Stimulated activated CD8-positive, alpha-beta memory T cell treated with anti-CD3 and anti-CD28 coated beads, Interleukin-7, amount 100 ng/mL, for 24 hours (primary cell): Measurements from ENCODE around the gene ETF1.

Source experiments
- DNase-seq: peaks from one replicate; pipeline ENCODE4 v3.0.0-alpha.2; 2020; ENCODE audit warnings: low read depth

The ETF1 gene

GRCh38 chr5:138563340-138564118, 20.5 kb upstream of the ETF1 start:
- DNase-seq, result no peak

GRCh38 chr5:138560971-138561370, 17.9 kb upstream of the ETF1 start:
- no peak for DNase-seq

- no peak for DNase-seq
These were observed 16.9 kb upstream of the ETF1 start for GRCh38 chr5:138559937-138560336.

- no peak for DNase-seq
These were observed 14.6 kb upstream of the ETF1 start for GRCh38 chr5:138557677-138558076.

- no peak for DNase-seq
These were observed 11.1 kb upstream of the ETF1 start for GRCh38 chr5:138554143-138554542.

- no peak for DNase-seq
These were observed 10.5 kb upstream of the ETF1 start for GRCh38 chr5:138553437-138554095.

- no peak for DNase-seq
These were observed 9.6 kb upstream of the ETF1 start for GRCh38 chr5:138552657-138553056.

GRCh38 chr5:138549414-138549813, 6.4 kb upstream of the ETF1 start:
- DNase-seq, result no peak

GRCh38 chr5:138545919-138546562, 3.0 kb upstream of the ETF1 start:
- no peak for DNase-seq

GRCh38 chr5:138544181-138545134, 1.4 kb upstream of the ETF1 start:
- no peak for DNase-seq

GRCh38 chr5:138543730-138544104, 681 bp upstream of the ETF1 start:
- no peak for DNase-seq

- no peak for DNase-seq
These were observed 668 bp downstream of the ETF1 start for GRCh38 chr5:138542180-138542955.

- DNase-seq, result no peak
These were observed 1.4 kb downstream of the ETF1 start for GRCh38 chr5:138541511-138542179.

GRCh38 chr5:138539791-138540190, 3.2 kb downstream of the ETF1 start:
- no peak for DNase-seq

- no peak for DNase-seq
These were observed 4.0 kb downstream of the ETF1 start for GRCh38 chr5:138538943-138539627.

- no peak for DNase-seq
These were observed 6.2 kb downstream of the ETF1 start for GRCh38 chr5:138536665-138537315.

- DNase-seq, result no peak
These were observed 6.8 kb downstream of the ETF1 start for GRCh38 chr5:138536215-138536614.

- DNase-seq, result no peak
These were observed 8.8 kb downstream of the ETF1 start for GRCh38 chr5:138533973-138534941.
